Measurements from ENCODE around the gene ATR.
"Not testable (repeated sequence)": the region's sequence is repeated elsewhere in the genome, so short reads cannot be mapped to it uniquely, and the experiment has no call there.

ATR gene

DNA sequence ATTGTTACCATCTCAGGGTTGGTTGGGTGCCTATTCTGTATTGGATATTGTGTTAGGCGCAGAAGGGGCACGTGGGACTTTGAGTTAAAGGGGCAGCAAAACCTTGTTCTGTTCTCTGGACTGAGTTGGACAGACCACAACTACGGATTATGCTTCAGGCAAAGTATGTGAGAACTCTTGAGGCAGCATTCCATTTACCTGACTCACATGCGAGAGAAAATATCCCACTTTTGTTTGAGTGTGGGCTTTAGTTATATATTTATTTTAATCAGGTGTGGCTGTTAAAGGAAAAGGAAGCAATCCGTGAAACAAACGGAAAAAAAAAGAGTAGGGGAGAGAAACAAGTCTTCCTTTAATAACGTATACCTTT is 17.0 kb upstream of the ATR start:
- no peak for DNase-seq (ENCODE audit: low read depth in 2 of 3, low spot score in 2 of 3)

DNA sequence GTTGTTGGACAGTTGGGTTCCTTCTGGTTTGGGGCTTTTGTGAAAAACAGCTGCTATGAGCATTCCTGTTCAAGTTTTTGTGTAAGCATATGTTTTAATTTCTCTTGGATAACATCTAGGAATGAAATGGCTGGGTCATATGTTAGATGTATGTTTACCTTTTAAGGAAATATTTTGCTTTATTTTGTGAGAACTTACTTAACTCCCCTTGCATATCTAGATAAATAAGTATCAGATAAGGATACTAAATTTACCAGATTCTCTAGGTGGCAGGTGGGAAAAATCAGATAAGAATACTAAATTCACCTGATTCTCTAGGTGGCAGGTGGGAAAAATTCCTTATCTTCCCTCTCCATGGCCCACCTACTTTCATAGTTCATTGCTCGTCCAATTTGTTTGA is 16.6 kb upstream of the ATR start:
- no peak for DNase-seq (ENCODE audit: low read depth in 2 of 3, low spot score in 2 of 3)

DNA sequence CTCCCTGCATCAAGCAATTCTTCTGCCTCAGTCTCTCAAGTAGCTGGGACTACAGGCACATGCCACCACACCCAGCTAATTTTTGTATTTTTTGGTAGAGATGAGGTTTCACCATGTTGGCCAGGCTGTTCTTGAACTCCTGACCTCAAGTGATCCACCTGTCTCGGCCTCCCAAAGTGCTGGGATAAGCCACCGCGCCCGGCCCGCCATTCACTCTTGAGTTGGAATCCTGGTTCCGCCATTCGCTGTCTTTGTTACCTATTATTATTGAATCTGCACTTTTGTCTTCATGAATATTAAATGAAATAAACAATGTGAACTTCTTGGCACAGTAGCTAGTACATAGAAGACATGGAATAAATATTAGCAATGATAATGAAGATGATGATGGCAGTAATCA is 13.7 kb upstream of the ATR start:
- DNase-seq (ENCODE audit: low read depth in 2 of 3, low spot score in 2 of 3): not testable (repeated sequence)

DNA sequence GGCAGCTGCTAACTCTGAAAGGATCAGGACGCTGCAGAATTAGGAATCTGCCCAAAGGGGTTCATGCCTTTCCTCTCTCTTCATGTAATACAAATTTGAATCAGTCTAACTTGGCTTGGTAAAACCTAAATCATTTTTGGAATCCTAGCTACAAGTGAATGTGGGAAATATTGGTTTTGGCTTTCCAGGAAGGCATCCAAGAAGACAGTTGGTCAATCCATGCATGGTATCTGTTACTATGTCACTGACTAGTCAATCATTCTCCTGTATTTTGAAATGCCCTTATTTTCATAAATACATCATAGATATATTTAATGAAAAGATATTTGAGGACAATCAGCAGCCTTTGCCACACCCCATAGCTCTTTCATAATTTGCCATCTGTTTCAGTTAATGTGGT is 10.2 kb upstream of the ATR start:
- DNase-seq (ENCODE audit: low read depth in 2 of 3, low spot score in 2 of 3): no peak

DNA sequence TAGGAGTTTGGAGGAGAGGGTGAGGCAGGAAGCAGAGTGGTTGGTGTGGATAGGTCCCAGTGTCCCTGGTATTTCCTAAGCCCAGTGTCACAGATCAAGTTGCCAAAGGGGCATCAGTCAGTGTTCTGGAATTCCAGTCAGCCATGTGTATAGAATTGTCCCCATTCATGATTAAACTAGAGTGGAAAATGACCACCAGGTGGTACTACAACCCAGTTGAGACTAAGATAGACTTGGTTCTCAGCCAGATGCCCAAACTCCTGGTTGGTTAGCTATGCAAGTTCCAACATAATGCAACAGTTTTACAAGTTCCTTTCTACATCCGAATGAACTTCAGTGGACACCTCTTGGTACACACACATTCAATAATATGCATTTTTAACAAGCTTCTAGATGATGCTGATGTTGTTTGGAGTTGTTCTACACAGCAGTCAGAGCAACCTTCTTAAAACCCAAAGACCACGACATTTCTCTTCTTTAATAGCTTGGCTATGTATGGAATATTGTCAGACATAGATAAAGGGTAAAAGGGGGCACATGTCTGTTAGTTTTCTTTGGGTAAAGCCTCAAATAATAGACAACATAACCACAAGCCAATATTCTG is 8.4 kb upstream of the ATR start:
- no peak for DNase-seq (ENCODE audit: low read depth in 2 of 3, low spot score in 2 of 3)

DNA sequence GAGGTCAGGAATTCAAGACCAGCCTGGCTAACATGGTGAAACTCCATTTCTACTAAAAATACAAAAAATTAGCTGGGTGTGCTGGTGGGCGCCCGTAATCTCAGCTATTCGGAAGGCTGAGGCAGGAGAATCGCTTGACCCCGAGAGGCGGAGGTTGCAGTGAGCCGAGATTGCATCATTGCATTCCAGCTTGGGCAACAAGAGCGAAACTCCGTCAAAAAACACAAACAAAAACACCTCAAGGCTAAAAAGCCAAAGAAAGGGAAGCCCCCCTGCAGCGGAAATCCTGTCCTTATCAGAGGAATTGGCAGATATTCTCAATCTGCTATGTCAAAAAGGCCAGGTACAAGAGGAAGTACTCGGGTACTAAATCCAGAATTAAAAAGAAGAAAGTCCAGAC is 2.5 kb upstream of the ATR start:
- DNase-seq (ENCODE audit: low read depth in 2 of 3, low spot score in 2 of 3): not testable (repeated sequence)

DNA sequence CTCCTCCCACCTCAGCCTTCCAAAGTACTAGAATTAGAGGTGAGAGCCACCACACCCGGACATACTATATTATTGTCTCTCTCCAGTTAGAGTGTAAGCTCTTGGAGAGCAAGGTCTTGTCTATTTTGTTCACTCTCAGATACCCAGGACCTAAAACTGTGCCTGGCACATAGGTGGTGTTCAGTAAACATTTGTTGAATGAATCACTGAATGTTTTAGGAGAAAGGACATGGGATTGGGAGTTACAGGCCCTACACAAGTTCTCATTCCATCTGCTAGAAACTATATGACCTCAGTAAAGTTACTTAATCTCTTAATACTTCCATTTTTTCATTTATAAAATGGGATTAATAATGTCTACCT is 1.5 kb upstream of the ATR start:
- DNase-seq (ENCODE audit: low read depth in 2 of 3, low spot score in 2 of 3): no peak

DNA sequence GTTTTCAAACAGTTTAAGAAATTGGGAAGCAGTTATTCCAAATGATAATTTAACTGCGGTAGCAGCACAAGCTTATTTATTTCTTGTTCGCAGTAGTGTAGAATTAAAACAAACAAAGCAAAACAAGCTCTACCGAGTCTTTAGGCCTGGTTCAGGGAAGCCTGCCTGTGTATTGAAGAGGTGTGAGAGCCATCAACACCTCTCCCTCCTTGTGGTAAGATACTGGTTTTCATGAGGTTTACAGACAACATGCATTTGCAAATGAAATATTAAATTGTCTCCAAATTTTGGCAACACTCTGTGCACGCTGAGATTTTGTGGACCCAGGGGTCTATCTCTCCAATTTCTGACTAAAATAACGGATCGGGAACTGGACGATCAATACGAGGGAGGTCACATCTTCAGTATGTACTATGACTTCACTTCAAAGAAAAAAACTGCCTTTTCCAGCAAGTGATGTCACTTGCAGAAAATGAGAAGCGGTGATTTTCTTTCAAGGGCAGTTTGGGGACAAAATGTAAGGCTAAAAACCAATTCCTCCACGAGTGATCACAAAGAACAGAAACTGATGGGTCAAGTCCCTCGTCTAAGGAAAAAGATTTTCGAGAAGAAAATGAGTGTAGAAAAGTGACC is 721 bp downstream of the ATR start:
- no peak for DNase-seq (ENCODE audit: low read depth in 2 of 3, low spot score in 2 of 3)

DNA sequence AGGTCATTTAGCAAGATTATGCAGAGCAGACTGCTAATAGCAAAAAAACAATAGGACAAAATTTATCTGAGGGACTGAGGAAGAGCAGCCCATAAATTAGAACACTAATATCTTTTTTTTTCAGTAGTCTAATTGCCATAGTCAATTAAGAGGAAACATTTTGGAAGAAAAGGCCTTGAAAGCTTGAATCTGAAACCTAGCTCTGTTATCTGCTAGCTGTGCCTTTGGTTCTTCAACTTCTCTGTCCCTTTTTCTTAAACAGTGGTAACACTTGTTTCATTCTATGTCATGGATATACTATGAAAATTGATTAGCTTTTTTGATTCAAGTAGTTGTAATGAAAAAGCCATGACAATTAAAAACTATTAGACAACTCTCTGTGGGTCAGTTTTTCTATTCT is 1.7 kb downstream of the ATR start:
- no peak for DNase-seq (ENCODE audit: low read depth in 2 of 3, low spot score in 2 of 3)

DNA sequence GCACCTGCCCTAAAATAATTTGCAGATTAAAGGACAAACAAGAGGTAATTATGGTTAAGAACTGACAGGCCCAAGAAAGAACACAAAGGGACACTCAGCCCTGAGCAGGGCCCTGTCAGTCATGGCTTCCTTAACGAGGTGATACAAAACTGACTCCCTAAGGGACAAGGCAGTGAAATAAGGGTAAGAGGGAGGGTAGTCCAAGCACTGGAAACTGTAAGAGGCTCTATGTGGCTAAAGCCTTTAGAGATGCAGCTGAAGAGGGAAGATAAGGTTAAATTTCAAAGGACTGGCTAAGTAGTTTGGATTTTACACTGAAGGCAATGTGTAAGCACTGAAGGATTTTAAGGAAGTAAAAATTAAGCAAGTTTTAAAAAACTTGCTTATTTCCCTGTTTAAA is 3.9 kb downstream of the ATR start:
- no peak for DNase-seq (ENCODE audit: low read depth in 2 of 3, low spot score in 2 of 3)

DNA sequence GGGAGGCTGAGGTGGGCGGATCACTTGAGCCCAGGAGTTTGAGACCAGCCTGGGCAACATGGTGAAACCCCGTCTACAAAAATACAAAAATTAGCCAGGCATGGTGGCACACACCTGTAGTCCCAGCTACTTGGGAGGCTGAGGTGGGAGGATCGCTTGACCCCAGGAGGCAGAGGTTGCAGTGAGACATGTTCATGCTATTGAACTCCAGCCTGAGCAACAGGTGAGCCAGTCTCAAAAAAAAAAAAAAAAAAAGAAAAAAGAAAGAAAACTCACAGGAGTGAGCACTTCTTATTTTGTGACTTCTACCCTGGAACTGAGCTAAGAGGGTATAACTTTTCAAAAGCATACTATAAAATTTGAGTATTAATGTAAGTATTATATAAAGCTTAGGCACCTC is 4.3 kb downstream of the ATR start:
- not testable (repeated sequence) for DNase-seq (ENCODE audit: low read depth in 2 of 3, low spot score in 2 of 3)

DNA sequence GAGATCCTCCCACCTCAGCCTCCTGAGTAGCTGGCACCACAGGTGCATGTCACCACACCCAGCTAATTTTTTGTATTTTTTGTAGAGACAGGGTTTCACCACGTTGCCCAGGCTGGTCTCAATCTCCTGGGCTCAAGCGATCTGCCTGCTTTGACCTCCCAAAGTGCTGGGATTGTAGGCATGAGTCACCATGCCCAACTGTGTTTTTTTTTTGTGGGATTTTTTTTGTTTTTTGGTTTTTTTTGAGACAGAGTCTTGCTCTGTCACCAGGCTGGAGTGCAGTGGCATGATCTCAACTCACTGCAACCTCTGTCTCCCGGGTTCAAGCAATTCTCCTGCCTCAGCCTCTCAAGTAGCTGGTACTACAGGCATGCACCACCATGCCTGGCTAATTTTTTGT is 9.1 kb downstream of the ATR start:
- DNase-seq (ENCODE audit: low read depth in 2 of 3, low spot score in 2 of 3): not testable (repeated sequence)

DNA sequence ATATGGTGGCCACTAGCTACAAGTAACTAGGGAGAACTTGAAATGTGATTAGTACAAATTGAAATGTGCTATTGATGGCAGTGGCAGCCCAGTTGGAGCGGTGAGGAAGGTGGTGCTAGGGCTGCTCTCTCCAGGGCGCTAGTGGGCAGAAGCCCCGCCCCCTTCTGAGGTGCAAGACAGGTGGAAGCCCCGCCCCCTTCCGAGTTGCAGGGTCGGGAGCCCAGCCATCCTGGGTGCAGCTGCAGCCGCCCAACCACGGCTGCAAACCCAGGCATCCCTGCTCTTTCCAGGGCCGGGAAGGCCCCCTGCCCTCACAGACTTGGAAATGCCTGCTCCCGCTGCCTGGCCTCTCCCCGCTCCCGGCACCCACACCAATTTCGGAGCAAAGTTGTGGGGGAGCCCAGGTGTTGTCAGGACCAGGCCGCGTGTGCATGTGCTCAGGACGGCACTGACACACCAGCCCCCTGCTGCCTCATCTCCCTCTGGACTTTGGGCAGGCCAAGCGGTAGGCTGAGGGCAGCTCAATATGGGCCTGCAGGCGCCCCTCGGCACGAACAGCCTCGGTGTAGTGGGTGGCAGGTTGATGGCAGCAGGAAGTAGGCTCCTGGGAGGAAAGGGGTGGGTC is 10.0 kb downstream of the ATR start:
- DNase-seq (ENCODE audit: low read depth in 2 of 3, low spot score in 2 of 3): no peak

DNA sequence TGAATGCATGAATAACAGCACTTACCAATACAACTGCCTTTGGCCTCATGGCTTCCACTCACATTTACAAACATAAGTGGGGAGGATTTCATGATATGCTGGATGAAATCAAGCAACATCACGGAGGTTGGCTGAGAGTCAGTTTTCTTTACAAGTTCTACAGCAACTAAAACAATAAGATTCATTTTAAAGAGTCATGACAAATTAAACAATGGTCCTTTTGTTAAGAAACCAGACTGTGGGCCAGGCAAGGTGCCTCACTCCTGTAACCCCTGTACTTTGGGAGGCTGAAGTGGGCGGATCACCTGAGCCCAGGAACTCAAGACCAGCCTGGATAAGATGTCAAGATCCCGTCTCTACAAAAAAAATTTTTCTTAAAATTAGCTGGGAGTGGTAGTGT is 12.4 kb downstream of the ATR start:
- no peak for DNase-seq (ENCODE audit: low read depth in 2 of 3, low spot score in 2 of 3)

DNA sequence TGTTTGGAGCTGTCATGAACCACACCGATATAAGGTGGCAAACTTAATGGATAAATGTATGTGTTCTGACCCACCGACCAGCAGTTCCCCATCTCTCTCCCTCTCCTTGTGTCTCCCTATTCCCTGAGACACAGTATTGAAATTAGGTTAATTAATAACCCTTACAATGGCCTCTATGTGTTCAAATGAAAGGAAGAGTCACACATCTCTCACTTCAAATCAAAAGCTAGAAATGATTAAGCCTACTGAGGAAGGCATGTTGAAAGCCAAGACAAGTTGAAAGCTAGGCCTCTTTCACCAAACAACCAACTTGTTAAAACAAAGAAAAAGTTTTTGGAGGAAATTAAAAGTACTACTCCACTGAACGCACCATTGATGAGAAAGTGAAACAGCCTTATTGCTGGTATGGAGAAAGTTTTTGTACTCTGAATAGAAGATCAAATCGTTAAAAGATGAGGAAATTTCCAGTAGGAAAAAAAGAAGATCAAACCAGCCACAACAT is 15.0 kb downstream of the ATR start:
- DNase-seq (ENCODE audit: low read depth in 2 of 3, low spot score in 2 of 3): no peak

DNA sequence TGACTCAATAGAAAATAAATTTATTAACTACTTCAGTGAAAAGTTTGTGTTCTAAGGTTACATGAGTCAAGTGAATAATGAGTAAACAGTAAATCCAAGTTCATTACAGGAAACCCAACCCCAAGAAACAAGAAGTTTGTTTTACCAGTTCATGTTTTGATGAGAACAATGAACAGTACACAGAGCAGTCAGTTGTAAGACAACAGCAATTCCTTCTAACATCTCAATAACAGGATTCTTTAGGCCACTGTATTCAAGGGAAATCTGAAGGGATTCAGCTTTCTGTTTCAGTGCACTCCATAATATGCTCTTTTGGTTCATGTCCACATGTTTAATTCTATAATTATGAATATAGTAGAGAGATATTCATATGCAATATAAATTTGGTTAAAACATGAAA is 18.4 kb downstream of the ATR start:
- no peak for DNase-seq (ENCODE audit: low read depth in 2 of 3, low spot score in 2 of 3)

DNA sequence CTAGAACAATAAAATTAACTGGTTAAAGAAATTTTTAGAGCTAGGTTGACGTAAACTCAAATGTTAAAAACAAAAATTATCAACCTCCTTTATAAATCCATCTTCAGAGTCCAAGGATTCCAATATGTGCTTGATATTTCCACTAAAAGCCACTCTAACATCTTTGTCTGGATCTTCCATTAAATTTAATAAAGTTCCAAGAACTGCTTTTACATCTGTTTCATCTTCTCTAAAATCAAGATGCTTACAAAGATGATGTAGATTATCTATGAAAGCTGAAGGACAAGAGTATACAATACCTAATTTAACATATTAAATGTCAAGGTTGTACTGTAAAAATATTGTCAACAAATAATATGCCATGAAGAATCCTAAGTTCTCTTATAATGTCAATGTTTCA is 24.8 kb downstream of the ATR start:
- no peak for DNase-seq (ENCODE audit: low read depth in 2 of 3, low spot score in 2 of 3)

DNA sequence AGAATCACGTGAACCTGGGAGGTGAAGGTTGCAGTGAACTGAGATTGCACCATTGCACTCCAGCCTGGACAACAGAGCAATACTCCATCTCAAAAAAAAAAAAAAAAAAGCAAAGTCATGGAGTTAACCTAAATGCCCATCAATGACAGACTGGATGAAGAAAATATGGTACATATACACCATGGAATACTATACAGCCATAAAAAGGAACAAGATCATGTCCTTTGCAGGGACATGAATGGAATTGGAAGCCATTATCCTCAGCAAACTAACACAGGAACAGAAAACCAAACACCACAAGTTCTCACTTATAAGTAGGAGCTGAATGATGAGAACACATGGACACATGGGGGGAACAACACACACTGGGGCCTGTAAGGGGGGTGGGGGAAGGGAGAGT is 26.0 kb downstream of the ATR start:
- DNase-seq (ENCODE audit: low read depth in 2 of 3, low spot score in 2 of 3): not testable (repeated sequence)

DNA sequence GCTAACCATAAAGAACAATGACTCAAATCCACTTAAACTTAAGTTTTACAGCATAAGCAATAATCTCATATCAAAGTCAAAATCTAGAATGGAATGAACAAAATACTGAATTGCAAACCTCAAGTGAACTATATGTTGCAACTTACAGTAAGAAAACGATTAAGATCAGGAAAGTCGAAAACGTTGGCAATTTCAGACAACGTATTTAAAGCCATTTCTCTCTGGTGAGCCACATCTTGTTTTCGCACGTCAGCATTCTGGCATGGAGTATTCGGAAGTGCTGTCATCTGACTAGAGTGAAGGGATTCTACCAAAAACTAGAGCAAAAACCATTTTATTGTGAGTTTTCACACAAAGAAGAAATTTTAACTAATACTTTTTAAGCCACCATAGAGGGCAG is 28.5 kb downstream of the ATR start:
- DNase-seq (ENCODE audit: low read depth in 2 of 3, low spot score in 2 of 3): no peak

DNA sequence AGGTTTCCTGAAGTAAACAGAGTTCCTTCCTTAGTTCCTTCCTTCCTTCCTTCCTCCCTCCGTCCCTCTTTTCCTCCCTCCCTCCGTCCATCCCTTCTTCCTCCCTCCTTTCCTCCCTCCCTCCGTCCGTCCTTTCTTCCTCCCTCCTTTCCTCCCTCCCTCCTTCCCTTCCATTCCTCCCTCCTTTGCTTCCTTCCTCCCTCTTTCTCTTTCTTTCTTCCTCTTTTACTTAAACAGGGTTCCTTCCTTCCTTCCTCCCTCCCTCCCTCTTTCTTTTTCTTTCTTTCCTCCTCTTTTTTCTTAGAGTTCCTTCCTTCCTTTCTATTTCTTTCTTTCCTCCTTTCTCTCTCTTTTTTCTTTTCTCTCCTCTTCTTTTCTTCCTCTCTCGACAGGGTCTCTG is 35.2 kb downstream of the ATR start:
- no peak for DNase-seq (ENCODE audit: low read depth in 2 of 3, low spot score in 2 of 3)

DNA sequence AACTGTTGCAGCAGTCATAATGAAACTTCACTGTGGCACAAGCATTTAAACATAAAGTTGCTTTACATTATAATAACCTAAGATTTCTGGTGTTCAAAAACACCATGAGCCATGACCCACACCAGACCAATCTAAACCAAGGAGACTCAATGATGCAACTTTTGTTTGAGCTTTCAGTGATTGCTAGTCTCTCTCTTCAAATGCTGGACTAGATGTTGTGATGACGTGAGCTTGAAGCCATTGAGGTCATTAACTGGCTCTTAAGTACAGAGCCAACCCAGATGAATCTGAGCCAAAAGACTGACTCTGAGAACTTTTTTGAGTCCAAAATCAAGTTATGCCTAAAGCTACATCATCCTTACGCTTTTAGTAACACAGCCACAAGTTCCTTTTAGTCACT is 36.5 kb downstream of the ATR start:
- no peak for DNase-seq (ENCODE audit: low read depth in 2 of 3, low spot score in 2 of 3)

DNA sequence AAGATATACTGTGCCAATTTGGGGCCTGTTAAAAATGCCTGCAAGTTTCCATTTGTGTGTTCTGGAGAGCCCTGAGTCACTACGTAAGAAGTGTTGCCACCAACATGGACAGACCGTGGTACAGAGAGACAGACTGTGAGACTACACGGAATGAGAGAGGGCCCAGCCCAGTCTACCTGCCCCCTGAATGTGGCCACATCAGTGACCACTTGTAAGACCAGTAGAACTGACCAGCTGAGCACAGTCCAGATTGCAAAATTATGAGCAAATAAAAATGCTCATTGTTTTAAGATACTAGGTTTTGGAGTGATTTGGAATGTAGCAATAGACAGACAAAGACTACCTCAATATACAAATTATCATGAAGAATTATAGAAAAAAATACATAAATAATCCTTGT is 42.0 kb downstream of the ATR start:
- DNase-seq (ENCODE audit: low read depth in 2 of 3, low spot score in 2 of 3): no peak

DNA sequence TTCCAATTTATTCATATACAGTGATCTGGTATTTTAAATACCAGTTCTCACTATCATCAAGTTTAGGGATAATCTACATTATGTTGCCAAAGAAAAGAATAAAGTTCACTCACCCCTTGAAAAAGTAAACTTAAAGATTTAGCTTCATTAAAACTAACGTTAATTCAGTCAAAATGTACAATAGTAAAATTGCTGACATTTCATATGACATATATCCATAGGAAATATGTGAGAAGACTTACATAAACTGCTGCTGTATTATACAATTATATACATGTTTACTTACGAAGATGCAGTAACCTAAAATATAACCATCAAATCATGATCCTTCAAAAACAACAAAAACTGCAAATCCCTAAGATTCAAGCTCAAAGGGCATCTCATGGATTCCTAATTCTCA is 44.0 kb downstream of the ATR start:
- no peak for DNase-seq (ENCODE audit: low read depth in 2 of 3, low spot score in 2 of 3)
